Measurements from ENCODE around the gene DUSP5.

- no peak for TF ChIP-seq CTCF (IDR thresholded peaks at IDR 0.05)
- TF ChIP-seq POLR2A (IDR thresholded peaks at IDR 0.05), result no peak
Observed at GRCh38 chr10:110493832-110494426, 3.8 kb upstream of the DUSP5 start.

Measured in uterus (tissue), 2 donors.